PFSK-1 (cell line): Measurements from ENCODE around the gene PJVK. TPM values are rescaled to one million over a fixed set of nuclear protein-coding genes. Genes with fewer than 3 reads are reported as not detected.

Experiments used
- FOXP2 ChIP-seq: optimal IDR thresholded peaks from 2 replicates; pipeline ENCODE3; 2011; ENCODE audit warnings: borderline replicate concordance, control low read depth, inconsistent platforms; ENCODE audit not compliant: insufficient read depth; ENCODE audit errors: extremely low read length, extremely low read depth
- POLR2AphosphoS5 ChIP-seq: IDR thresholded peaks from 2 replicates; pipeline ENCODE4 v1.6.1; 2012; ENCODE audit warnings: low read depth, mild to moderate bottlenecking, control low read depth, low read length, moderate library complexity
- SIN3A ChIP-seq: IDR thresholded peaks from 2 replicates; pipeline ENCODE4 v1.6.1; 2012; ENCODE audit warnings: mild to moderate bottlenecking, low read length, moderate library complexity, borderline replicate concordance; ENCODE audit not compliant: insufficient read depth
- TAF1 ChIP-seq: IDR thresholded peaks from 2 replicates; pipeline ENCODE4 v1.6.1; 2012; ENCODE audit warnings: low read length, control low read depth, borderline replicate concordance; ENCODE audit not compliant: insufficient read depth
- polyA plus RNA-seq: library from polyadenylated mRNA; unstranded; fragments of >200 nt; gene quantifications from one replicate; pipeline ENCODE4 v1.2.1, GENCODE V29; 2012; ENCODE audit warnings: low read depth, missing spikeins; ENCODE audit not compliant: insufficient read length
- TF ChIP-seq, protein P1 (sequence below), 2 experiments: IDR thresholded peaks; 2 replicates each; pipeline versions ENCODE4 v1.6.1 to v1.8.0; 2011 to 2012; ENCODE audit warnings: low read depth in 2 of 2, low read length in 2 of 2, control low read depth in 1 of 2, inconsistent platforms in 1 of 2, mild to moderate bottlenecking in 1 of 2, moderate library complexity in 1 of 2; ENCODE audit not compliant: insufficient read depth in 1 of 2

The PJVK gene, protein sequence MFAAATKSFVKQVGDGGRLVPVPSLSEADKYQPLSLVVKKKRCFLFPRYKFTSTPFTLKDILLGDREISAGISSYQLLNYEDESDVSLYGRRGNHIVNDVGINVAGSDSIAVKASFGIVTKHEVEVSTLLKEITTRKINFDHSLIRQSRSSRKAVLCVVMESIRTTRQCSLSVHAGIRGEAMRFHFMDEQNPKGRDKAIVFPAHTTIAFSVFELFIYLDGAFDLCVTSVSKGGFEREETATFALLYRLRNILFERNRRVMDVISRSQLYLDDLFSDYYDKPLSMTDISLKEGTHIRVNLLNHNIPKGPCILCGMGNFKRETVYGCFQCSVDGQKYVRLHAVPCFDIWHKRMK
- polyA plus RNA-seq, result 0.30 TPM

DNA sequence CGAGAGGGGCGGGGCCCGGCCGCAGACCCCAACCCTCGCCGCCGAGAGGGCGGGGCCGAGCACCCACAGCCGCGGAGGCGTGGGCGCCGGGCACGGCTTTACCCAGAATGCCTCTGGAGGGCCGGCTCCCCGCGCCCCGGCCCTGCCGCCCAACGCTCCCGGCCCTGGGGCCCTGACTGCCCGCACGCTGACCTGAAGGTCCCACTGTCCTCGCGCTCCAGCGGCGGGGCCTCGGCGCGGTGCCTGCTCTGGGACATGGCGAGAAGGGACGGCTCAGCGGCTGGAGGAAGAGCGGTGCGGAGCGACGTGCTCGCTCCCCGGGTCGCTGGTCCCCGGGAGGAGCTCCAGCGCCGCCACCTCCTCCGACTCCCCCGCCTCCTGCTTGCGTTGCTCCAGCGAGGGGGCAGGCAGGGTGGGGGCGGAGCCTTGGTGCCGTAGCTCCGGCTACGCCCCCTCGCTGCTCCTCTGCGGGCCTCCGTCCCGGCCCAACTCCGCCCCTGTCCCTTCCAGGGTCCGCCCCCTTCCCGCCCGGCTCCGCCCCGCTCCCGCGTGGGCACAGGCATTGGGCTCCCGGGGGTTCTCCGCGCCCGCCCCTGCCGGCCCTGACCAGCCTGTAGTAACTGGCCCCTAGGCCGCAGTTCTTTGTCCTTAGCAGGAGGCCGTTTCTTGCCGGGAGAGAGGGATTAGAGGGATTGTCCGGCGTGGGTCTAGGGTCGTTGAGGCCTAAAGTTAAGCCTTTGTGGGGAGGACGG, at the start of gene PJVK, which contains the start of gene PRKRA:
Gene PJVK (plus strand): TSS at position 605 of the 752 bp plus-strand sequence. CDS start 2,032 bp downstream, outside the sequence.
Gene PRKRA (minus strand): TSS at position 402 of the 752 bp plus-strand sequence. CDS start 145 bp downstream, at position 257.
- peak; percentile 91 for TF ChIP-seq POLR2AphosphoS5
- no peak for TF ChIP-seq FOXP2
- TF ChIP-seq TAF1, result no peak
- TF ChIP-seq, protein P1, sequence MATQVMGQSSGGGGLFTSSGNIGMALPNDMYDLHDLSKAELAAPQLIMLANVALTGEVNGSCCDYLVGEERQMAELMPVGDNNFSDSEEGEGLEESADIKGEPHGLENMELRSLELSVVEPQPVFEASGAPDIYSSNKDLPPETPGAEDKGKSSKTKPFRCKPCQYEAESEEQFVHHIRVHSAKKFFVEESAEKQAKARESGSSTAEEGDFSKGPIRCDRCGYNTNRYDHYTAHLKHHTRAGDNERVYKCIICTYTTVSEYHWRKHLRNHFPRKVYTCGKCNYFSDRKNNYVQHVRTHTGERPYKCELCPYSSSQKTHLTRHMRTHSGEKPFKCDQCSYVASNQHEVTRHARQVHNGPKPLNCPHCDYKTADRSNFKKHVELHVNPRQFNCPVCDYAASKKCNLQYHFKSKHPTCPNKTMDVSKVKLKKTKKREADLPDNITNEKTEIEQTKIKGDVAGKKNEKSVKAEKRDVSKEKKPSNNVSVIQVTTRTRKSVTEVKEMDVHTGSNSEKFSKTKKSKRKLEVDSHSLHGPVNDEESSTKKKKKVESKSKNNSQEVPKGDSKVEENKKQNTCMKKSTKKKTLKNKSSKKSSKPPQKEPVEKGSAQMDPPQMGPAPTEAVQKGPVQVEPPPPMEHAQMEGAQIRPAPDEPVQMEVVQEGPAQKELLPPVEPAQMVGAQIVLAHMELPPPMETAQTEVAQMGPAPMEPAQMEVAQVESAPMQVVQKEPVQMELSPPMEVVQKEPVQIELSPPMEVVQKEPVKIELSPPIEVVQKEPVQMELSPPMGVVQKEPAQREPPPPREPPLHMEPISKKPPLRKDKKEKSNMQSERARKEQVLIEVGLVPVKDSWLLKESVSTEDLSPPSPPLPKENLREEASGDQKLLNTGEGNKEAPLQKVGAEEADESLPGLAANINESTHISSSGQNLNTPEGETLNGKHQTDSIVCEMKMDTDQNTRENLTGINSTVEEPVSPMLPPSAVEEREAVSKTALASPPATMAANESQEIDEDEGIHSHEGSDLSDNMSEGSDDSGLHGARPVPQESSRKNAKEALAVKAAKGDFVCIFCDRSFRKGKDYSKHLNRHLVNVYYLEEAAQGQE (IDR thresholded peaks at IDR 0.05; ENCODE audit: insufficient read depth in 1 of 2, low read depth in 2 of 2, low read length in 2 of 2), result peak in 1 of 2 experiments; percentile 36; a peak in 1 of 4 replicates
- TF ChIP-seq SIN3A, result peak; percentile 59; the same call in 1 of the 2 replicates

DNA sequence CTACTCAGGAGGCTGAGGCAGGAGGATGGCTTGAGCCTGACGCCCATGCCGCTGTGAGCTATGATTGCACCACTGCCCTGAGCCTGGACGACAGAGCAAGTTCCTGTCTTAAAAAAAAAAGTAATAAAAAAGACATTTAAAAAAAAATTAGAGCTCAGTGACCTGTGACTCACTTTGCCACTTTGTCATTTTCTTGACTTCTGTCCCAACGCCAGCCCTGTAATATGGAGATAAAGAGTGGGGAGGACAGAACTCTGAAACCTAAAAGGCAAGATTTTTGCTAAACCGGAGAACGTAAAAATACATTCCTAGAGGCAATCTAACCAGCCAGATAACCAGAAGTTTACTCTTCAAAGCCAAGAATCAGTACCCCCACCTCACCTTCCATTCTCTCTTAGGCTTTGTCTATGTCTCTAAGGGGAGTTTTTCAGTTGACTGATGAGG, 49.2 kb upstream of the PJVK start:
- TF ChIP-seq TAF1, result no peak
- TF ChIP-seq POLR2AphosphoS5, result no peak
- no peak for TF ChIP-seq SIN3A
- TF ChIP-seq, protein P1 (IDR thresholded peaks at IDR 0.05; ENCODE audit: insufficient read depth in 1 of 2, low read depth in 2 of 2, low read length in 2 of 2), result no peak
- no peak for TF ChIP-seq FOXP2

DNA sequence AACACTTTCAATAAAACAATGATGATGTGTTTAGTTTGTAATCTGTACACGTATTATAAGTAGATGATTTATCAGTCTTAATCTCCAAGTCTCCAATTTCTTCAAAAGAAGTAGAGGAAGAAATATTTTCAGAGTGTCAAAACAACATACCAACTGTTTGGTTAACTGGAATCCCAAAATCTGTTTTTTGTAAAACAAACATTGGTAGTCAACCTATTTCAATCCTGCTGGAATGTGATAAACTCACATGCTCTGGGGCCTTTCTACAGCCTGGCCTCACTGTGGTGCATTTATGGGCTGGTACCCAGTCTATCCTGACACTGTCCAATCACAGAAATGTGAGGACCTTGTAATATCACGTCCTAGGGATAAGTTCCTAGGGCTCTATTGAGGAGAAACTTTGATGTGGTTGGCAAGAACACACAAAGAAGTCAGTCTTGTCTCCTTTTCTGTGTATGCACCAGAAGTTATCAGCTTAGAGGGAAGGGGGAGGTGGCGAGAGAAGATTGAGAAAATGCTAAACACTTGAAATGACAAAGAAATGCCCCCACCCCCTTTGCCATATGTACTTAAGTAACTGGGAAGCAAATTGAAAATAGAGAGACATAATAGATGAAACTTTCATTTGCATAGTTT, 47.4 kb upstream of the PJVK start:
- no peak for TF ChIP-seq FOXP2
- no peak for TF ChIP-seq TAF1
- no peak for TF ChIP-seq POLR2AphosphoS5
- TF ChIP-seq, protein P1 (IDR thresholded peaks at IDR 0.05; ENCODE audit: insufficient read depth in 1 of 2, low read depth in 2 of 2, low read length in 2 of 2), result no peak
- TF ChIP-seq SIN3A, result no peak

DNA sequence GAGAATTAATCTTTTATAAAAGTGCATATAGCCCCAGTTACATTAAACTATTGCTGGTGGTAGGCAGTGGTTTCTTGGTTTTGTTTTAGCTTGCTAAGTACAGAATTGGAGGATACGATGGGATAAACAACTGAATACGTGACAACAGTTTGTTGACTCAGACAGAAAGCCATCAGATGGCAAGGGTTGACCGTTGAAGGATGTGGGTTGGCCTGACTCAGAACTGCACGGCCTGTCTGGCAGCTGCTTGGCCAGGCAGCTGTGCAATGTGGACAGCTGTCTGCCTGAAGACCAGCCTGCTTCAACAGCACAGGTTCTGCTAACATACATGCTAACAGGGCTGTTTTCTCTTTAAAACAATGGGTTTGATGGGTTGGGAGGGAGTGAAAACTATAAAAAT, 46.8 kb upstream of the PJVK start:
- peak; percentile 98 for TF ChIP-seq FOXP2
- no peak for TF ChIP-seq TAF1
- TF ChIP-seq SIN3A, result peak; percentile 60; the same call in 1 of the 2 replicates
- no peak for TF ChIP-seq POLR2AphosphoS5

DNA sequence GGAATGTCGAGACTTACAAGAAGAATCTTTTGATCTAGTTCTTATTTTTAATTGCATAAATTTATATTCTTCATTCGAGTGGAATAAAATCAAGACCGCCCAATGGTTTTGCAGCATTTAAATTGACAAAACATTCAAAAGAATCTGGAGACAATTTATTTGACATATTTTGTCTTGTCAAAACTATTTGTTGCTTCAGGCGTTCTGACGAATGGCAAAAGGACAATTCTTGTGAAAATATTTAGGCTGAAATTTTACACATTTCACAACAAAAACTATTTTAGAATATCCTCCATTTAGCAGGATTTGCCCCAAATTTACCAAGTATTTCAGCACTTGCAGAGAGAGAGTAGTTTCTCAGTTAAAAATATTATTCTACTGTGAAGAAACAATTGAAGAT, 41.9 kb upstream of the PJVK start:
- no peak for TF ChIP-seq TAF1
- TF ChIP-seq POLR2AphosphoS5, result no peak
- no peak for TF ChIP-seq SIN3A
- TF ChIP-seq, protein P1 (IDR thresholded peaks at IDR 0.05; ENCODE audit: insufficient read depth in 1 of 2, low read depth in 2 of 2, low read length in 2 of 2), result no peak
- no peak for TF ChIP-seq FOXP2
